ENCODE measurements around the gene RDH5. TPM values are rescaled to one million over a fixed set of nuclear protein-coding genes. Genes with fewer than 3 reads are reported as not detected.

The RDH5 gene
- total RNA-seq, 1 donor = 1.9 TPM

- no peak for DNase-seq (ENCODE audit: low read depth in 2 of 3, low spot score in 2 of 3)
Measured at GRCh38 chr12:55726971-55727370, 6.8 kb downstream of the RDH5 start.

DNA sequence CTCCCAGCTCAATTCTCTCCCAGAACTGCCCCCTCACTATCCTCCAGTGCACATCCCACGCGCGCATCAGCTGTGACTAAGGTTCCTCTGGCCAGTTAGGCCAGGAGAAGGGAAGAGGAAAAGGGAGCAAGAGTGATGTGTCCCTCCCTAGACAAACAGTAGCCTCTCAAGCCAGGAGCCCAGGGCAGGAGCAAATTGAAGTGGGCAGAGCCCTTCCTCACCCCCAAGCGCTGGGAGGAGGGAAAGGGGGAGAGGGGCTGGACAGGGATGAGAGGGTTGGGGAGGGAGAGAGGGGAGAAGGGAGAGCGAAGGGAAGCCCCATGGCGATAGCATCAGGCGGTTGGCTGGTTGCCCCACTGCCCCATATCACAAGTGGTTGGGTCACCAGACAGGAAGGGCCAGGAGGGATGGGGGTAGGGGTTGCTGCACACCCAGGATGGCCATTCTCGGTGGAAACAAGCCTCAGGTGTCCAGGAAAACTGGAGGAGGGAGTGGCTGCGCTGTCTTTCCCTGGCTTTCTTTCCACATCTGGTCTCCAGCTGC is 7.5 kb downstream of the RDH5 start:
- no peak for DNase-seq (ENCODE audit: low read depth in 2 of 3, low spot score in 2 of 3)

DNA sequence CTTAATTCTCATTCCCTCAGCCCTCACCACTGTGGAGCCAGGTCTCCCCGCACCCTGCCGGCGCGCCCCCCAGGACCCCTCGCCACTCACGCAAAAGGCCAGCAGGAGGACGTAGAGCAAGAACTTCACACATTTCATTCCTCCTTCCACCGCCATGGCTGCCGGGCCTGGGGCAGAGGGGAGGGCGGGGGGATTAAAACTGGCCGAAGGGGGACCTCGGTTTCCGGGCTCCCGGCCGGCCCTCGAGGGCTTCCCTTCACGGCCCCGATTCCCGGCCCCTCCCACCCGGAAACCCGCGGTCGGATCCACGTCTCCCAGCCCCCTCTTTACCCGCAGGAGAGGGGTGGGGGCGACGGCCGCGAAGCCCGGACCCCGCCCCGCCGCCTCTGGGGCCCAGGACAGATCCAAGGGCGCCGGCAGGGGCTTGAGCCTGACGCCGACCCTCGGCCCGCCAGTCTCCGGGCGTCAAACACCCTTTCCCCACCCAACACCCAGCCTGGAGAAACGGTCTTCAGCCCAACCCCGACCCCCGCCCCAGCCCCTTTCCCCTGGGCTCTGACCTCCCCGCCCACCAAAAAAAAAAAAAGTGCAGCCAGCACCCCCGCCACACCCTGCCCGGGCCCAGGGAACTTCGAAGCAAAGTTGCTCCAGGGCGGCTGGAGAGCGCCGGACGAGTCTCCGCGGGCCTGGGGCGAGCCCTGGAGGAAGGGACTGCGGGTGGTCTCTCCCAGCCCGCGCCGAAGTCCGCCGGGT is 8.2 kb downstream of the RDH5 start:
- peak in 1 of 3 donors; percentile 33 for DNase-seq (ENCODE audit: low read depth in 2 of 3, low spot score in 2 of 3)

GRCh38 chr12:55728939-55729818 is 9.0 kb downstream of the RDH5 start, which contains the start of gene CD63:
TSS of gene CD63 (minus strand) at chr12:55729009. CDS start at chr12:55728341, 668 bp downstream.
- DNase-seq (ENCODE audit: low read depth in 2 of 3, low spot score in 2 of 3) = peak in 2 of 3 donors; percentile 86 to 90

- peak in 2 of 3 donors; percentile 74 to 79 for DNase-seq (ENCODE audit: low read depth in 2 of 3, low spot score in 2 of 3)
Measured at GRCh38 chr12:55729819-55730818, 9.9 kb downstream of the RDH5 start.

GRCh38 chr12:55732288-55732687 is 12.1 kb downstream of the RDH5 start:
- no peak for DNase-seq (ENCODE audit: low read depth in 2 of 3, low spot score in 2 of 3)

DNA sequence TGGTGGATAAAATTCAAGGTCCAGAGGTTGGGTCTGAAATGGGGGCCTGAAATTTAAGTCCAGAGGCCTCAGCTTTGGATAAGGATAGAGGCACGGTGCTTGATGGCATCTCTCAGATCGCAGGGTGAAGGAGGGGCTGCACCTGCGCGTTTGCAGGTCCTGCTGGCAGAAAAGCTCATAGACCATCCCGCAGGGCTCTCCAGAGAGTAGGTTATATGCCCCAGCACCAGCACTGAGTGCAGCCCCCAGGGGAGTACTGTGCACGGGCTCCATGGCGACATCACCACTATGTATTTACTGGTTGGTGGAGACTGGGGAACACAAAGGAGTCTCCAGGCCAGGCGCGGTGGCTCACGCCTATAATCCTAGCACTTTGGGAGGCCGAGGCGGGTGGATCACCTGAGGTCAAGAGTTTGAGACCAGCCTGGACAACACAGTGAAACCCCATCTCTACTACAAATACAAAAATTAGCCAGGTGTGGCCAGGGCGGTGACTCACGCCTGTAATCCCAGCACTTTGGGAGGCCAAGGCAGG is 12.9 kb downstream of the RDH5 start:
- no peak for DNase-seq (ENCODE audit: low read depth in 2 of 3, low spot score in 2 of 3)

DNA sequence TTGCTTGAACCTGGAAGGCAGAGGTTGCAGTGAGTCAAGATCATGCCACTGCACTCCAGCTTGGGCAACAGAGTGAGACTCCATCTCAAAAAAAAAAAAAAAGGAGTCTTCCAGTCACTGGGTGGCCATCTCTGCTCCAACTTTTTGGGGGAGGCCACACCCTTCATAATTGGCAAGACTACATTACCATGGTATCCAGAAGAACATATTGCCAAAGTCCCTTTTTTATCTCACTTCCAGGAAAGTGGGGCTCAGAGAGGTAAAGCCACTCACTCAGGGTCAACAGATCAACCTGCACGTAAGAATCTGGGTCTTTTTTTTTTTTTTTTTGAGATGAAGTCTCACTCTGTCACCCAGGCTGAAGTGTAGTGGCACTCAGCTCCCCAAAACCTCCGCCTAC is 13.7 kb downstream of the RDH5 start:
- DNase-seq (ENCODE audit: low read depth in 2 of 3, low spot score in 2 of 3) = no peak

DNA sequence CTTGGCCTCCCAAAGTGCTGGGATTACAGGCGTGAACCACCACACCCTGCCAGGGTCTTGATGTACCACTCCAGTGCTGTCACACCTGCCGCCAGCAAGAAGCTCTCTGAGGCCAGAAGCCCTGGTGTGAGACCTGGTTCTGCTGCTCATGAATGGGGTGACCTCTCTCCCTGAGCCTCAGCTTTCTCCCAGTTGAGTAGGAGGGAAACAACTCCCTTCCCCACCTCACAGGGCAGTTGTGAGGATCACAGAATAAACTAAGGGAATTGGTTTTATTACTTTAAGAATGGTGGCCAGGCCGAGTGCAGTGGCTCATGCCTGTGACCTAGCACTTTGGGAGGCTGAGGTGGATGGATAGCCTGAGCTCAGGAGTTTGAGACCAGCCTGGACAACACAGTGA is 14.4 kb downstream of the RDH5 start:
- no peak for DNase-seq (ENCODE audit: low read depth in 2 of 3, low spot score in 2 of 3)

GRCh38 chr12:55736076-55736475 is 15.9 kb downstream of the RDH5 start:
- DNase-seq (ENCODE audit: low read depth in 2 of 3, low spot score in 2 of 3) = no peak

DNA sequence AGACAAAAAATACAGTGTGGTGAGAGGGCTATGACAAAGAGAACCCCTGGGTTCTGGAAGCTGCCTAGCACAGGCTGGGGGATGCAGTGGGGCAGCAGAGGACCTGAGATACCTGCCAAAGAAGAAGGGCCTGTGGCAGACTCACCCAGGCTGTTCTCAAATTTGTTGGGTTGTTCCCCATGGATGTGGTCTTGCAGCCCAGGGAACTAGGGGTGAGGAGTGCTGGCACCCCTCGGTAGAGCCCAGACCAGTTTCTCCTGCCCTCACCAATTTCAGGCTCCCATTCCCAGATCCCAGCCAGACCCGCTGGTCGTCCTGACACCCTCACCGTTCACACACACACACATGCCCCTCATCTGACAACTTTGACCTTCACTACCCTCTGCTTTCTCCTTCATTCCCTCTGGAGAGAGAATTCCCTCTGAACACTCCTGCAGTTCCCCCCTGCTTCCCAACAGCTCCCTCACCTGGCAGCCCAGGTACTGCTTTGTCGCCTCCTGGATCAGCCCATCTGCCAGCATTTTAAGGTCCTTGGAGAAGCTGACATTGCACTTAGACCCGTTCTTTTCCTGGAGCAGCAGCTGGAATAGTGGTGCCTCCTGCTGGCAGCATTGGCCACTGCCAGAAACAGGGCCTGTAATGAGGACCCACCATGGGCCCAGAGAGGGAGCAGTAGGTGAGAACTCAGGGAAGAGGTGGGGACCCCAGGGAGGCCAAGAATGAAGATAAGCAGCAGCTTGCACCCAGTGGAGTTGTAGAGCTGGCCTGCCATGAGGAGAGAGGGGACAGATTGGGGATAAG is 16.8 kb downstream of the RDH5 start:
- DNase-seq (ENCODE audit: low read depth in 2 of 3, low spot score in 2 of 3) = peak in 2 of 3 donors; percentile 68 to 78

DNA sequence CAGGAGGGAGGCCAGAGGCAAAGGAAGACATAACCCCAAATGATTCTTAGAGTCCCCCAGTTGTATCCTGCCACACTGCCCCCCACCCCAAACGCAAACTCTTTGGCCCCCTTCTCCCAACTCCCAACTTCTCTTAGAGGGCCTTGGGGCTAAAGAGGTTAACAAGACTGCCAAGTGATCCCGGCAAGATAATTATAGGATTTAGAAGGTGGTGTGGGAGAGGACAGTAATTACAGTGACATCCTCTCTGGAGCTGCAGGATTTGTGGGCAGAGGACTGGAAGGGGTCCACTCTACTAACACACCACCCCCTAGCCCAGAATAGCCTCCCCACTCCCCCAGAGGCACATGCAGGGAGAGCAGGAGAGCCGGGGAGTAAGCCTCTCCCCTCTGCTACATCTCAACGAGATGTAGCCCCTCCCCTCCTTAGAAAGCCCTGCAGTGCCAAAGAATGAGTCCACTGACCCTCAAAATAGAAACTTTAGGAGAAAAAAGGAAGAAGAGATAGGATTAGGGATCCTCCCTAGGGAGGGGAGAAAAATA is 17.5 kb downstream of the RDH5 start:
- DNase-seq (ENCODE audit: low read depth in 2 of 3, low spot score in 2 of 3) = peak in 1 of 3 donors; percentile 41

DNA sequence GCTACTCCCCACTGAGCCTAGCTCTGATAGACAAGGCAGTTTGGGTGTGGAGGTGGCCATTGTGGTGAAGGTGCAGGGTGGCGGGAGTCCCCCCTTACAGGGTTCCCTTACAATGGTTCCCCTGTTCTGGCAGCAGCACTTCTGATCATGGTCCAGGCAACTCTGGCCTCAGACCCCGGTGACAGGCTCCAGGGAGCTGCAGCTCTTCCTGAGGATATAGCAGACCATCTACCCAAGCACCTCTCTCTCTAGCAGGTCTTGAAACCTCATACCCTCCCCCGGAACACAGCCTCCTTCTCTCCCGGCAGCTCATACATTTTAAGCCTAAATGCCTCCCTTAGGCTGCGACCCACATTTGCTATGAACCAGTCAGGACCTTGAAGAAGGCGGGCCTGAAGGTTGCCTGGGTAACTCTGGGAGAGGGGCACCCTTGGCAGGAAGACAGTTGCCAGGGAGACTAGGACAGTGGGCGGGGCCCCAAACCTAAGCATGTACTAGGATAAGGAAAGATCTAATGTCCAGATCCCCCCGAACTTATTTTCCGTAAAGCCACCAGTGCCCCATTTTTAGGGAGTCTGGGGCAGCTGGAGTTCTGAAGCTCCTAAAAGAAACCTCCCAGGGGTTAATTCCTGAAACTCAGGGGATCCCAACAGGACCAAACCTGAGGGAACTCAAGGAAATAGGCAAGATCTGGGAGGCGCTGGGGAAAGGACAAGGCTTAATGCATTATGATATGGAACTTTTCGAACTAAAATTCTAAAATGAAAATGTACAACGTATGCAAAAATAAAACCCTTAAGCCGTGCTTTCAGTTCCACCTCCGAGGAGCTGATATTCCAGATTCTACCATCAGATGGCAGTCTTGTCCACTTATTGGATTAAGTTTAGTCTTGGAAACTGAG is 18.2 kb downstream of the RDH5 start:
- peak; percentile 75 to 93 (median 79) for DNase-seq (ENCODE audit: low read depth in 2 of 3, low spot score in 2 of 3)

DNA sequence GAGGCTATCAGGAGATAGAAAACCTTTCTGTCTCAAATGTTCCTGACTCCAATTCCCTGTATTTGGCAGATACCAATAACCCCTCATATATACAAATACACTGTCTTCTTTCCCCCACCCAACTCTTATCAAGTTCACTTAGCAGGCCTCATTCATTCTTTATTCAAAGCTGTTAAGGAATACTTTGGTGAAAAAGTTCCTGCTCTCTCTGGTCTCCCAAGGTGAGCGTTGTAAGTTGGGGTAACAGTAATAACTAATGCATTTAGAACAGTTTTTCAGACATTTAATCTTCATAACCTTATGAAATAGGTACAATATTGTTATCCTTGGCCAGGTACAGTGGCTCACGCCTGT is 18.8 kb downstream of the RDH5 start:
- DNase-seq (ENCODE audit: low read depth in 2 of 3, low spot score in 2 of 3) = no peak

DNA sequence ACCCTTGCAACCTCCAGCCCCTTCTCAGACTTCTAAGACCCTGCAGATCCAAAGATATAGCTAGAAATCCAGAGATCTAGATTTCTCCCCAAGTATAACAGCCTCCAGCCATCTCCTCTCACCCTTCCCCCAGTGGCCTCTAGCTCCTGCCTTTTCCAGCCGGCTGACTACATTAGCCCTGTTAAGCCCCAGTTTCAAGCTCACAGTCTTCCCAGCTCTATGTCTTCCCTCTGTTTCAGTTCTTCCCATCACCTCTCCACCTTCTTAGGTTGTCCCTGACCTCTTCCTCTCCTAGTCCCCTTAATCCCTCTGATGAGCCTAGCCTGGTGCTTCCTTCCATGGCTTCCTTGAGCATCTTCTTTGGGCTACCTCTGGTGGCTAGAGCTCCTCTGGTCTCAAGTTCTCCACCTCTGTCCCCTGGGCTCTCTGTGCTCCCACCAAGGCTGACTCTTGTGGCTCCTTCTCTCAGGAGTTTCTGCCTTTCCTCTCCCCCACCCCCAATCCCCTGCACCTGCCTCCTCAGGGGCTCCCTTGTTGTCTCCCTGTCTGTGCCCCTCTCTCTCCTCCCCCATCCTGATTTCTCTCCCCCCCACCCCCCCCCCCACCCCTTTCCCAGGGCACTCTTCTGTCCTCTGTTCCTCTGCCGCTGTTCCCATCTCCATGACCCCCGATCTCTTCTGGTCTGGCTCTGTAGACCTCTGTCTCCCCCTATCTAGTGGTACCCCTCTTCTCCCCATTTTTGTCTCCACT is 21.9 kb downstream of the RDH5 start:
- no peak for DNase-seq (ENCODE audit: low read depth in 2 of 3, low spot score in 2 of 3)

DNA sequence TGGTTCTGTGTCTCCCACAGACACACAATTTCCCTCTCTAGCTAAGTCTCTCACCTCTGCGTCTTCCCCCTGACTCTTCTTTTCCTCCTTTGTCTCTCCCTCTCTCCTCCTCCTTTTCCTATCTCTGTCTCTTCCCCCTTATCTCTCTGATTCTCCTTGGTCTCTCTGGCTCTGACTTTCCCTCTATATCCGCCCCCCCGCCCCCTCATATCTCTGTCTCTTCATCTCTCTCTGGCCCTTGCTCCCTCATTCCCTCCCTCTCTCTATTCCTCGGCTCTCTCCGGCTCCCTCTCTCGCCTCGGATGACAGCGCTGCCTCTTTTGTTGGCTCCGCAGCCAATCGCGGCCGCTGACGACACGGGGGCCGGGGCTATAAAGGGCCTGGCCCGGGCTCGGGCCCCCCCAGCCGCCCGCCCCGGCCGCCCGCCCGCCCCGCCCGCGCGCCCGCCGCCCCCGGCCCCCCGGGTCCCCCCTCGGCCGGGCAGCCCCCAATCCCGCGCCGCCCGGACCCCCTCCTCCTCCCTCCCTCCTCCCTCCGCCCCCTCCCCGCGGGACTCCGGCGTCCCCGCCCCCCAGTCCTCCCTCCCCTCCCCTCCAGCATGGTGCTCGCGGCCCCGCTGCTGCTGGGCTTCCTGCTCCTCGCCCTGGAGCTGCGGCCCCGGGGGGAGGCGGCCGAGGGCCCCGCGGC is 22.7 kb downstream of the RDH5 start, which contains the start of gene GDF11:
GDF11 (plus strand) TSS at position 404 of the 687 bp plus-strand sequence; CDS start at position 599, 195 bp downstream.
- DNase-seq (ENCODE audit: low read depth in 2 of 3, low spot score in 2 of 3) = peak in 2 of 3 donors; percentile 68 to 85
